Right atrium auricular region (tissue), 2 donors: ENCODE data around the gene TNFRSF25. TPM values are rescaled to one million over a fixed set of nuclear protein-coding genes. Genes with fewer than 3 reads are reported as not detected.

Experiments used
- DNase-seq: peaks from one replicate; pipeline ENCODE4 v3.0.0-alpha.2; 2019; ENCODE audit warnings: low spot score
- H3K27ac ChIP-seq, 2 donors: fragments of 200-600 bp; sonication (generic); 1 replicate in 1 of 2; 2 replicates in 1 of 2; pipeline ENCODE4 v1.5.1; 2016 to 2019
- H3K27me3 ChIP-seq, 2 donors: fragments of 200-600 bp; sonication (generic); one replicate each; pipeline versions ENCODE4 v1.5.1 to v1.6.0; 2017 to 2019
- H3K36me3 ChIP-seq: fragments of 200-600 bp; sonication (generic); one replicate; pipeline ENCODE4 v1.5.1; 2016
- H3K4me1 ChIP-seq, 2 donors: fragments of 200-600 bp; sonication (generic); one replicate each; pipeline versions ENCODE4 v1.5.1 to v1.6.0; 2017 to 2019
- H3K4me3 ChIP-seq, 2 donors: fragments of 200-600 bp; sonication (generic); 1 replicate in 1 of 2; 2 replicates in 1 of 2; pipeline ENCODE4 v1.5.1; 2017 to 2019; ENCODE audit warnings: mild to moderate bottlenecking in 1 of 2, moderate library complexity in 1 of 2
- H3K9me3 ChIP-seq, 2 donors: fragments of 200-600 bp; sonication (generic); one replicate each; pipeline ENCODE4 v1.5.1; 2019
- total RNA-seq, 2 donors: library from RNA; depleted of rRNA; stranded (reverse); fragments of >200 nt; gene quantifications; one replicate each; pipeline ENCODE4 v1.1.0, GENCODE V29; 2016
- TF ChIP-seq, protein P1 (sequence below), 2 donors: fragments of 200-600 bp; sonication (generic); IDR thresholded peaks; one replicate each; pipeline ENCODE4 v1.5.1; 2019; ENCODE audit warnings: antibody characterized with exemption in 2 of 2

Gene TNFRSF25
- total RNA-seq, 2 donors from 2014 or later: 4.4 to 7.4 TPM

DNA sequence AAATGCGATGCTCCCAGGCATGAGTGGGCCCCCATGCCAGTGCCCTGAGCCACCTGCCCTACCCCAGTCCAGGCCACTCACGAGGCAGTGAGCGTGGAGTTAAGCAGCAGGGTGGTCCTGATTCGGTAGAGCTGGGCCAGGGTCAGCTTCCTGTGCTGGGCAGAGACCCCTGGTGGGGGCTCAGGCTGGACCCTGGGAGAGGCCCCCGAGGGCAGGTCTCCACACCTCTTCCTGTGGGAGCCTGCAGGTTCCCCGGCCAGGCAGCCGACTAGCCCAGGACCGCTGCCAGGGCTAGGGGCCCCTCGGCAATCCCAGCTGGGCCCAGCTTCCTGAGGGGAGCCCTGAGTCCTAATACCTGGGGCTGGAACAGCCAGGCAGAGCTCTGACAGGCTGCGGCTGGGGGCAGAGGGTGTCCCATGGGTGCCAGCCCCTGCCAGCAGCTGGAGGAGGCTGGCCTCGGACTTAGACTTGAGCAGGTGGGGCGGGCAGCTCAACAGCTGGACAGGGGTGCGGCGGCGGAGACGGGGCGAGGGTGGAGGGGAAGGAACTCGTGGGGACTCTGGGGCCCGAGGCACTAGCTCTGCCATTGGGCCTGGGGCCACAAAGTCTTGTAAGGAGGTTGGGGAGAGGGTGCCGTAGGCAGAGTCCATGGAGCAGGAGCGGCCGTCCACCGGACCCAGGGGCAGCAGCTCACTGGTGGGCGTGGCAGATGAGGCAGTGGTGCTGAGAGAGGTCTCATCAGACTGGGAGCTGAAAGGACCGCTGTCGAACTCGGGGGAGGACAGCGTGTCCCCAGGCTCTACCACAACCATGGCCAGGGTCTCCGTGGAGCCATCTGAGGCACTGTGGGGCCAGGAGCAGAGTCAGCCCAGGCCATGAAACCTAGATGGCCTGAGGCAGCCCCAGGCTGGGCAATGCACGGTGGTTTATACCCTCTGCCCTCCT lies 2.0 kb upstream of the TNFRSF25 start:
- Histone ChIP-seq H3K27me3 (no peaks in the 10 kb centered on the region), H3K4me3 (no peak overlapping the region), H3K9me3 (no peaks in the 10 kb centered on the region), H3K36me3 (peaks cover 48% of the 10 kb centered on the region), H3K27ac (no peak overlapping the region), H3K4me1 (peaks cover 0 to 5% of the 10 kb centered on the region in 2 donors)
- TF ChIP-seq, protein P1, sequence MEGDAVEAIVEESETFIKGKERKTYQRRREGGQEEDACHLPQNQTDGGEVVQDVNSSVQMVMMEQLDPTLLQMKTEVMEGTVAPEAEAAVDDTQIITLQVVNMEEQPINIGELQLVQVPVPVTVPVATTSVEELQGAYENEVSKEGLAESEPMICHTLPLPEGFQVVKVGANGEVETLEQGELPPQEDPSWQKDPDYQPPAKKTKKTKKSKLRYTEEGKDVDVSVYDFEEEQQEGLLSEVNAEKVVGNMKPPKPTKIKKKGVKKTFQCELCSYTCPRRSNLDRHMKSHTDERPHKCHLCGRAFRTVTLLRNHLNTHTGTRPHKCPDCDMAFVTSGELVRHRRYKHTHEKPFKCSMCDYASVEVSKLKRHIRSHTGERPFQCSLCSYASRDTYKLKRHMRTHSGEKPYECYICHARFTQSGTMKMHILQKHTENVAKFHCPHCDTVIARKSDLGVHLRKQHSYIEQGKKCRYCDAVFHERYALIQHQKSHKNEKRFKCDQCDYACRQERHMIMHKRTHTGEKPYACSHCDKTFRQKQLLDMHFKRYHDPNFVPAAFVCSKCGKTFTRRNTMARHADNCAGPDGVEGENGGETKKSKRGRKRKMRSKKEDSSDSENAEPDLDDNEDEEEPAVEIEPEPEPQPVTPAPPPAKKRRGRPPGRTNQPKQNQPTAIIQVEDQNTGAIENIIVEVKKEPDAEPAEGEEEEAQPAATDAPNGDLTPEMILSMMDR (IDR thresholded peaks at IDR 0.05): no peak
- no peak for DNase-seq

DNA sequence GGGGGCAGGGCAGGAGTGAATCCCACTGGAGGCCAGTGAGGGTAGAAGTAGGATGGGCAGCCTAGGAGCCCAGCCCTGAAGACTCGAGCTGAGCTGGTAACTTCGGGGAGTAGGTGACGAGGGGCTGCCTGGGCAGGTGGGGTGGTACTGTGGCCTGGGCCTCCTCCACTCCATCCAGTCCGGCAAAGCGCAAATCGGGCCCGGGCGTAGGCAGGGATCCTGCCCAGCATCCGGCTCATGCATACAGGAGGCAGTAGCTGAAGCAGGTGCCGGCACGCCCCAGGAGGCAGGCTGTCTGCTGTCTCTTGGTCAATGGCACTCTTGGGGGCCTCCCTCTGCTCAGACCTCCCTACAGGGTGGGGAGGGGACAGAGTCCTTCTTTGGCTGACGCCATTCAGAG lies 1.3 kb upstream of the TNFRSF25 start:
- peaks cover 0 to 5% of the 10 kb centered on the region in 2 donors for H3K4me1 ChIP-seq
- no peak overlapping the region for H3K27ac ChIP-seq
- no peak for DNase-seq
- peaks cover 40% of the 10 kb centered on the region for H3K36me3 ChIP-seq
- H3K9me3 ChIP-seq: no peaks in the 10 kb centered on the region
- TF ChIP-seq, protein P1 (IDR thresholded peaks at IDR 0.05): no peak
- H3K4me3 ChIP-seq: no peak overlapping the region
- H3K27me3 ChIP-seq: no peaks in the 10 kb centered on the region

DNA sequence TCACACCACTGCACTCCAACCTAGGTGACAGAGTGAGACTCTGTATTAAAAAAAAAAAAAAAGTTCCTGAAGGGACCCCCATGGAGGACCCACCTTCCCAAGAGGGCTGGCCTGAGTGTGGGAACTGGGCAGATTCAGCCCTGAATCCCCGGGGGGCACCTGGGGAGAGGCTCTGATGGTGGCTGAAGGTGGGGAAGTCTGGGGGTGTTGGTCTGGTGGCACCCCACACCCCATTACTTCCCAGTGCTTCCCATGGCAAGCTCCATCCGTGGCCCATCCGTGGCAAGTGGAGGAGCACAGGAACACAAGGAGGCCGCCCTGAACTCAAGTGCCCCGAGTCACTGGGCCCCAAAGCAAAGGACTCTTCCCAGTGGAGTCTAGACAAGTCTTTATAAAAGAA lies 778 bp upstream of the TNFRSF25 start:
- no peak for DNase-seq
- Histone ChIP-seq H3K4me1 (peaks cover 0 to 5% of the 10 kb centered on the region in 2 donors), H3K36me3 (peaks cover 37% of the 10 kb centered on the region), H3K27me3 (no peaks in the 10 kb centered on the region), H3K4me3 (no peak overlapping the region), H3K27ac (no peak overlapping the region), H3K9me3 (no peaks in the 10 kb centered on the region)
- TF ChIP-seq, protein P1 (IDR thresholded peaks at IDR 0.05): no peak

DNA sequence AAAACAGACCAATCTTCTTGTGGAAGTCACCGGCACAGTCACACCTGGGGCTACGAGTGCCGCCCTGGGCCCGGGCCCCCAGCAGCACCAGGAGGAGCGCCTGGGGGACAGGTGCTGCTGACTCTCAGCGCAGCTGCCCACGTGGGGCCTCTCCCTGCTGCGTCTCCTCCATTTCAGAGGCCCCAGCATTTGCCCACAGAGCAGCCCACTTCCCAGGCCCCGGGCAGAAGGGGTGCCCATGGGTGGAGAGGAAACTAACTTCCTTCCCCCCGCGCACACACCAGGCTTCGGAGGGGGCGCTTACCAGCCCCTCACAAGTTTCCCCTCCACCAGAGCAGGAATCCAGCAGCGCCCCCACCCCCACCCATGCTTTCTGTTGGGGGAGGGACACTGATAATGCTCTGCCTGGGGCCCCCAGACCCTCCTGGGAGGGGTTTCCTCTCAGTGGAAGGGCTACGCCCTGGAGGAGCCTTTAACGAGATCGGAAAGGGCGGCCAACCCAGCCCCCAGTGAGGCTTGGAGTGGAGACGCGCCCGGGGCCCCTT lies 440 bp downstream of the TNFRSF25 start:
- TF ChIP-seq, protein P1 (IDR thresholded peaks at IDR 0.05): no peak
- Histone ChIP-seq H3K4me1 (peaks cover 0 to 9% of the 10 kb centered on the region in 2 donors), H3K4me3 (peak overlapping the region in 1 of 2 donors; percentile 13), H3K27me3 (no peaks in the 10 kb centered on the region), H3K27ac (no peak overlapping the region), H3K36me3 (peaks cover 26% of the 10 kb centered on the region), H3K9me3 (no peaks in the 10 kb centered on the region)
- no peak for DNase-seq

DNA sequence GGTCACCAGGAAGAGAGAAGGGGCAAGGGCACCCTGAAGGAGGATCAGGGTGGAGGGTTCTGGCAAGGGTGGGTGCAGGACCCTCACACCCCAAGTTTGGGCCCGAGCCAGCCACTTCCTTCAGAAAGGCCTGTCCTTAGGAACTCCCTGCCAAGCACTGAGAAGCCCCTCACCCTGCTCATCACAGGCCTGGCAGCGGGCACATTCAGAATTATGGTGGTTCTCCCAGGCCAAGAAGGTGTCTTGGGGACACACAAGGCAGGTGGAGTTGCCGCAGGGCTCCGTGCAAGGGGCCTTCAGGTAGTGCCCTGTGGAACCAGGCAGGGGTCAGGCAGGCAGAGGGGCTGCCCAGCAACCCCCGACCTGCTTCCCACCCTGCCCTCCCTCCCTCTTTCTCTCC lies 1.1 kb downstream of the TNFRSF25 start:
- no peak overlapping the region for H3K4me3 ChIP-seq
- TF ChIP-seq, protein P1 (IDR thresholded peaks at IDR 0.05): no peak
- no peak overlapping the region for H3K27ac ChIP-seq
- H3K36me3 ChIP-seq: peaks cover 20% of the 10 kb centered on the region
- H3K27me3 ChIP-seq: no peaks in the 10 kb centered on the region
- no peak for DNase-seq
- H3K9me3 ChIP-seq: no peaks in the 10 kb centered on the region
- peaks cover 0 to 15% of the 10 kb centered on the region in 2 donors for H3K4me1 ChIP-seq
